NCI-H1105 (cell line): Measurements from ENCODE around the gene POMT2.

ENCODE experiments used
- DNase-seq: peaks from one replicate; lab custom pipeline; 2025; lab: John Stamatoyannopoulos, UW

The POMT2 gene

DNA sequence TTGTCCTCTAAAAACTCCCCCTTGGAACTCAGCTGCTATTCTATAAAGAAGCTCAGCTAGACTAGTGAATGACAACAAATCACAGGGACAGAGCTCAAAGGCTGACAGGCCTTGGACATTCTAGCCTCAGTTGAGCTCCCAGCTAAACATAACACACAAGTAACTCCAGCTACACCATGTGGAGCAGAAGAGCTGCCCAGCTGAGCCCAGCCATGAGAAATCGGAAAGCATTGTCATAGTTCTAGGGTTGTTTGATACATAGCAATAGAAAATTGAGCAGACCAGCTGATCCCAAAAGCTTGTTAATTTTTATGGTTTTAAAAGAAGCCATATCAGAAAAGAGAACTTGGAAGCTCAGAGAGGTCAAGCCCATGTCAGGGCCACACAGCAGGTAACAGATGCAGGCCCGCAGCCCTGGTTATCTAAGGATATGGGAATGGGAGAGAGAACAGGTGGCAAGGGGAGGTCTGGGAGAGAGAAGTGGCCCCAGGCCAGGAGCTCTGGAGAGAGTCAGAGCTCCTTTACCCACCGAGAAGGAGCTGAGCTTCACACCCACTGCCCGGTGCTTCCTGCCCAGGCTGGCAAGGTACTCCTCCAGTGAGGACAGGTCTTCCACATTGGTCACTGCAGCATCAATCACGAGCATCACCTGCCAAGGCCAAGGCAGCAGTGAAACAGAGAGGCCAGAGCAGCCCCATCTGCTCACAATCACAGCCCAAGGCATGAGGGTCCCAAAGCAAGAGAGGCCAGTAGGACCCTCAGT is 52.6 kb downstream of the POMT2 start:
- DNase-seq: no peak

DNA sequence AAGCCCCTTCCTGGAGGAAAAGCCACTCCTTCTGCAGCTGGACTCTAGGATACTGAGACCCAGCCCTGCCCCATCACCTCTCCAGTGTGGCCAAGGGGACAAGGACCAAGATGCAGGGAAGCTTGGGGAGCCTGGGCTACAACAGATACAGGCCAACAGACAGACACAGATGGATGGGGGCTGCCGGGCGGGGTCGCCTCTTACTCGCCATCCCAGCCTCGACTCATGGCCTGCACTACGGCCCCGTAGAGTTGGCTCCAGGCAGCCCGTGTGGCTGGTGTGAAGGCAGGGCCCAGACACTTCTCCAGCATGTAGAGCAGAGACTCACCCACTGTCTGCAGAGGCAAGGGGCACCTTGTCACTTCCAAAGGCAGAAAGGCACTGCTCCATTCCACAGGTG is 54.3 kb downstream of the POMT2 start:
- no peak for DNase-seq

DNA sequence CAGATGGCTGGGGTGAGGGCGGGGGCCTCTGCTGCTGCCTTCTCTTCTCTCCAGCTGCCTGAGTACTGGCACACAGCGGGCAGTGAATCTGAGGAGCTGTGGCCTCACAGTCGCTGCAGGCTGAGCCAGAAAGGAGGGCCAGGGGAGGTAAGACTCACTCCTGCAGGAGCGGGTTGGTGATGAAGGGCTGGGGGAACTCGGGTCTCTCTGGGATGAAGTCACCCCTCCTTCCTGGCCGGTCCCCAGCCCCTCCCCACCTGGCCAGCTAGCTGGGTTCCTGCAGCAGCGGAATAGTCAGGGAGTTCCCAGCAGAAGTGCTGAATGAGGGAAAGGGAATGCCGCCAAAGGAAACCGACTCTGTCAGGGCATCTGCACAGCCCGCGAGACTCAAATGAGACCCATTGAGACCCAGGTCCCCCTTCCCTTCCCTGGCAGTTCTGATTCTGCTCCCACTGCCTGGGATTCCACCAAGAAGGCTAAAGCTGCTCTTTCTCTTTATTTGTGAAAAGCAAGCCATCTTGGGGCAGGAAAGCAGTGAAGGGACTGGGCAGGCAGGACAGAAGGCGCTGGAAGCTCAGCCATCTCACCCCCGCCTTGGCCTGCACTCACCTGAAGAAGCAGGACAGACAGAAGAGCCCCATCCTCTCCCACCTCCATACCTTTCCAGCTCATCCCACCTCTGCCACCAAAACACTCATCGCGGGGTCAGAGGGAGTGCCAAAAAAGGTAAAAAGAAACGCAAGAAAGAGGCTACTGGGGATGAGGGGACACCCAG is 54.9 kb downstream of the POMT2 start:
- no peak for DNase-seq

DNA sequence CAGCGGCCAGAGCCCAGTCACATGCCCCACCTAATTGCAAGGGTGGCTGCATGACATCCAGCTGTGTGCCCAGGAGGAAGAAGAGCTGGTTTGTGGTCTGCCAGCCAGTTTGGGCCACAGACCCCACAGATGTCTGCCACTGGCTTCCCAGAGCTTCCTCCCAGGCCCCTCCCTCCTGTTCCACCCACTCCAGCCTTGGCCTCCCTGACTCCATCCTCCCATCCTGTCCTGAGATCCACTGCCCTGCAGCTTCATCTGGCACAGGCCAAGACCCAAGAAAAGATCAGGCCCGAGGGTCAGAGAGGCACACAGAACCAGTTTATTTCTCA is 55.5 kb downstream of the POMT2 start:
- no peak for DNase-seq

DNA sequence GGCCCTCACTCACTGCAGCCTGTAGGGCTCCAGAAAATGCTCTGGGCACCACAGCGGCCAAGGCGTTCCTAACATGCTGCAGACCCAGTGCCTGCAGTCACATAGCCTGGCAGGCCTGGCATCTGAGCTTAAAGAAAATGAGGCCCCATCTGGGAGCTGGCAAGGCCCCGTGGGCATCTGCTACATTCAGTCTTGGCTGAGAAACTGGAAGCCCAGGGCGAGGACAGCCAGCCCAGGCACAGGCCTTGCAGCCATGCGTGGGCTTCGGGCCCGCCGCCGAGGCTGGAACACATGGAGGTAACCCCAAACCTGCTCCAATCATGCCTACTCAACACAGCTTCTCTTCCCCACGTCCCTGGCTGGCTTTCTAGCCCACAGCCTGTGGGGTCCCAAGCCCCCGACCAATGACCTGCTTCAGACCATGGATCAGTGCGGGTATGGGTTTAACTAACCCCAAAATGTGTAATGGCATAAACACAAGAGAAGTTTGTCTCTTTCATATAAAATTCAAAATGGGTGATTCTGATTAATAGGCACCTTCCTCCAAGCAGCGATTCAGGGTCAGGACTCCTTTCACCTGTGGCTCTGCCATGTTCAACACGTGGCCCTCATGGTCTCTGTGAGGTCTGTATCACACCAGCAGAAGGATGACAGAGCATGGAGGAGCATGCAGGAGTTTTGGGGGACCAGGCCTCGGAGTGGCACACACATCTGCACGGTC is 56.1 kb downstream of the POMT2 start:
- DNase-seq: no peak

DNA sequence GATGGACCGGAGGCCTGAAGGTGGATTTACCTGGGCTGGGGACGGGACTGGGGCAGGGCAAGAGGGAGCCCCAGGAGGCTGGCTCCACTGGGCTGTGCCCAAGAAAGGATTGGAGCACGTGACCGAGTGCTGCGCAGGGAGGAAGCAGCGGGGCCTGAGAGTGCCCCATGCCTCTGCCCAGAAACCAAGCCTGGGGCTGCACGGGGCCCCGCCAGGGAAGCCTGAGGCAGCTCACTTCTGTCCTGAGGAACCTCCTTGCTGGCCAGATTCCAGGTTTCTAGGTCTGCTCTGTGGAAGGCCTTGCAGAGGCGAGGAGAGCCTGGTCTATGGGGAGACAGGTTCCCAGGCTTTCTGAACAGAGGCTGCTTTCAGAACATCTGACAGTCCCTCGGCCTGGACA is 60.1 kb downstream of the POMT2 start:
- no peak for DNase-seq

DNA sequence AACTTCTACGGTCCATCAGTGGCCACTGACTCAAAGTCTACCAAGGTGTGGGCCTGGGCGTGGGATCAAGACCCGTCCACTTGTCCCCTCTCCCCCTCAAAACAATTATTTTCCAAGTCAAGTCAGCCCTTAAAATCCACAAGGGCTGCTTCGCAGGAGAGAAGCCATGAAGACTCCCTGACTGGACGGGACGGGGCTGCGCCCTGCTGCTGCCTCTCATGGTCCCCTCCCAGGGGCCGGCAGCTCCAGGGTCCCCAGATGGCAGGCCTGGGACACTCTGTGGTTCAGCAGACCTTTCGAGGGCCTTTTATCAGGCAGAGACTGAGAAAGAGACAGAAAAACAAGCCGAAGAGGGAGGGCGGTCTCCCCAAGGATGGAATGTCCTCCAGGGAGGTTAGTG is 60.5 kb downstream of the POMT2 start:
- no peak for DNase-seq

GRCh38 chr14:77259025-77259715 is 61.5 kb downstream of the POMT2 start:
- DNase-seq: no peak

DNA sequence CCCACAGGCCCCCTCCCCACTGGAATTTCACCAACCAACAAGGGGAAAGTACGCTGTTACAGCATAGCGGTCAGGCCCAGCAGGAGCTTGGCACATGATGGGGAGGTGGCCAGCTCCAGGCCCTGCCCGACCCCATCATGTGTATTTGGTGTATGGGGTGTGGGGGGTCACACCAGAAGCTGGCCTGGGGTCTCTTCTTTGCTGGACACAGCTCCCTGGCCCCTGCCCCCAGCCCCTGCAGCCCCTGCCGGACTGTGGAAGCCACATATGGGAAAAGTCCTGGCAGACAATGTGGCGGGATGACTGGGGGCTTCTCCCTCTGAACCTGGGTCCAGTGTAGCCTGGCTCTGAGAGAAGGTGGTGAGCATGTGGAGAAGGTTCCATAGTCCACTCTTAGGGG is 62.1 kb downstream of the POMT2 start:
- DNase-seq: no peak

GRCh38 chr14:77257700-77258099 is 63.0 kb downstream of the POMT2 start:
- no peak for DNase-seq

- no peak for DNase-seq
Observed at GRCh38 chr14:77256694-77257093, 64.0 kb downstream of the POMT2 start.

GRCh38 chr14:77253333-77254190 is 67.1 kb downstream of the POMT2 start:
- no peak for DNase-seq

- DNase-seq: no peak
Observed at GRCh38 chr14:77251870-77252269, 68.8 kb downstream of the POMT2 start.

GRCh38 chr14:77250927-77251326 is 69.8 kb downstream of the POMT2 start:
- DNase-seq: no peak

DNA sequence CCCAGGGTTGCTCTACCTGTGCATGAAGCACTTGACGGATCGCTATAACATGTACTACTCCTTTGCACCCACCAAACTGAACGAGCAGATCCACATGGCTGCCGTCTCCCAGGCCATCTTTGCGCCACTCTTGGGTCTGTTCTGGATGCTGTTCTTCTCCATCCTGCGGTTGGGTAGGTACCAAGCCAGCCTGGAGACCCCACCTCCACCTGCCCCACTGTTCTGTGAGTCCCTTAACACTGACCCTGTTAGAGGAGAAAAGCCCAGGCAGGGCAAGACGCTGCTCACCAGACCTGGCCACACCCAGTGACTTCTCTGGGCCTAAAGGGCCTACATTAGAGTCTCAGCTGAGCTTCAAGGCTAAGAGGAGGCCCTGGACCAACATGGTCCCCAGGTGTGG is 71.4 kb downstream of the POMT2 start:
- no peak for DNase-seq

DNA sequence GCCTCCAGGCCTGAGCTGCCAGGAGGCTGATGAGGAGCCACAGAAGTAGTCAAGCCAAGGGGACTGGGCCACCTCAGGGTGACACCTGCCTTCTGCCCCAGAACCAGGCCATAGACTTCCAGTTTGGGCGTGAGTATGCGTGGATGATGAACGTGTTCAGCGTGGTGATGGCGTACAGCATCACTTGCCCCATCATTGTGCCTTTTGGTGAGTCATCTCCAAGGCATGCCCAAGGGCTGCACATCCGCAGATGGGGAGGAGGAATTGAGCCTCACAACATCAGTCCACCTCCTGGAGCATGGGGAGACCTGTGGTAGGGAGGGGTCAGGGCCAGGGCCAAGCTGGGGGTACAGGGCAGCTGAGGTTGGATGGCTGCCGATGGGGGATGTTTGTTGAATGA is 72.0 kb downstream of the POMT2 start:
- DNase-seq: no peak

- no peak for DNase-seq
Observed at GRCh38 chr14:77246784-77247183, 73.9 kb downstream of the POMT2 start.

DNA sequence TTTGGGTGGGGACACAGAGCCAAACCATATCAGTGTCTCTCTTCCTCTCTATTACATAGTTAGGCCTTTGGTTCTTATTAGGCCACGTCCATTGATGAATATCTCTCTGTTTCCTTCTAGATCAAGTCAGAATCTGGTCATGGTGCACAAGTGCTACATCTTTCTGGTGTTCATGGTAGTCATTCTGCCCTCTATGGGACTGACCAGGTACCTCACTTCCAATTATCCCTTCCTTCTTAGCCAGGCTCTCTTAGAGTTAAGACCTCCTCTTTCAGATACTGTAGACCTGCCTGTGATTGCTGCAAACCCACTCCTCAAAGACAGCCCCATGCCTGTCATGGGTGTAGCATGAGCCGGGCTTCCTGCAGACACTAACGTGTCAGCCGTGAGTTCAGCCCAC is 74.9 kb downstream of the POMT2 start:
- DNase-seq: no peak

DNA sequence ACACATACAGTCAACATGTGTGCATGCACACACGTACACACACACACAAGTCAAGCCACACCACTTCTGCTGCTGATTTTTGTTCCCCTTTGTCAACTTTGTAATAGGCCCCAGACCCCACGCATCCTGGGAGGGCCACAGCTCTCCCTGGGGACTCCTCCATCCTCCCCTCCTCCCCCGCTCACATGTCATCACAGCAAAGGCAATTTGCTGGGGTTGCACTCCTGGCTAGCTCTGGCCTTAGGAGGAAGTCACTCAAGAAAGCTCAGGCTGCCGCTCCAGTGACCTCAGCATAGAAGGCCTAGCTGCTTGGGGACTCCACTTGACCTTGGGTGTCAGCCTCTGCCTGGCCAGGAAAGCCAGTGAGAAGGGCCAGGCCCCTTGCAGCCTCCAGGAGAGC is 76.8 kb downstream of the POMT2 start:
- no peak for DNase-seq

- DNase-seq: no peak
Observed at GRCh38 chr14:77242752-77243151, 77.9 kb downstream of the POMT2 start.

DNA sequence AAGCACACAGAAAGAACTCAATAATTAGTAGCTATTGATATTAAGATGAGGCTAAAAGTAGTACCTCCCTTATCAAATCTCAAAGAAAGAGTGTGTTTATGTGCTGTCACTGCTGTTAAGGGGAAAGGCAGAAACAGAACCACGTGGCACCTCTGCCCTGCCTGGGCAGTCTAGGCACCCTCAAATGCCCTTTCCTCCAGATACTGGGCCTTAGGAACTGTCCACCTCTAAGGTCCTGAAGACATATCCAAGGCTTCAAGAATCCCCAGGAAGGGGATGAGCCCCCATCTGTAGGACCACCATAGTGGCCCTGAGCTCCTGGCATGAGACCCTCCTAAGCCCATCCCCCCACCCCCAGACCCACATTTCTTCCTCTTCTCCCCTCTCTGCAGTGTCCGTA is 78.7 kb downstream of the POMT2 start:
- no peak for DNase-seq
